Panc1 (cell line): ENCODE results near the gene METTL22. TPM values are rescaled to one million over a fixed set of nuclear protein-coding genes. Genes with fewer than 3 reads are reported as not detected.

Experiments used
- ATAC-seq: fragments of 200-7000 bp; cut with Tn5 transposase; 2 replicates; pipeline ENCODE4 v1.9.1; 2020; ENCODE audit warnings: mild to moderate bottlenecking, moderate library complexity
- BruUV-seq: library from RNA; stranded (reverse); fragments of 400-500 nt; replicated peaks from 2 replicates; lab custom pipeline; 2021; lab: Mats Ljungman, UMichigan
- CTCF ChIA-PET: fragments of 300-600 bp; sonication (Branson Sonifier 250); formaldehyde crosslinking; loops from one replicate; lab custom pipeline; 2022; ENCODE audit warnings: antibody characterized with exemption; lab: Charles Lee
- POLR2A ChIA-PET: fragments of 300-600 bp; sonication (Branson Sonifier 250); formaldehyde crosslinking; loops from one replicate; lab custom pipeline; 2022; ENCODE audit warnings: antibody characterized with exemption; lab: Charles Lee
- DNase-seq: peaks from one replicate; pipeline ENCODE4 v3.0.0-alpha.2; 2010; ENCODE audit warnings: low read depth, low spot score
- H3K27ac ChIP-seq: 2 replicates; pipeline ENCODE4 v1.5.1; 2011; ENCODE audit warnings: mild to moderate bottlenecking, low read length, inconsistent platforms
- H3K27me3 ChIP-seq: fragments of 200-500 bp; sonication (Bioruptor generic); 2 replicates; pipeline ENCODE4 v1.6.0; 2014; ENCODE audit warnings: low read length, inconsistent platforms; ENCODE audit not compliant: control insufficient read depth, insufficient read depth
- H3K36me3 ChIP-seq: fragments of 200-500 bp; sonication (Bioruptor generic); 2 replicates; pipeline ENCODE4 v1.5.1; 2014; ENCODE audit warnings: inconsistent platforms, mild to moderate bottlenecking, low read length, moderate library complexity; ENCODE audit not compliant: control insufficient read depth, insufficient read depth
- H3K4me1 ChIP-seq: 2 replicates; pipeline ENCODE4 v1.5.1; 2011; ENCODE audit warnings: inconsistent platforms, mild to moderate bottlenecking, low read length, moderate library complexity; ENCODE audit not compliant: control insufficient read depth, insufficient read depth
- H3K4me3 ChIP-seq, 2 experiments: 2 replicates each; pipeline ENCODE4 v1.5.1; 2011 to 2012; ENCODE audit warnings: low read depth in 2 of 2, low read length in 2 of 2, mild to moderate bottlenecking in 2 of 2, inconsistent platforms in 1 of 2, moderate library complexity in 1 of 2
- H3K9me3 ChIP-seq: fragments of 200-500 bp; sonication (Bioruptor generic); 2 replicates; pipeline ENCODE4 v1.5.1; 2014; ENCODE audit warnings: low read depth, mild to moderate bottlenecking, inconsistent platforms, low read length, moderate library complexity; ENCODE audit not compliant: control insufficient read depth, insufficient read depth
- CTCF ChIP-seq: fragments of 450-650 bp; IDR thresholded peaks from 2 replicates; pipeline ENCODE4 v1.5.1; 2017; ENCODE audit warnings: mild to moderate bottlenecking
- POLR2AphosphoS5 ChIP-seq: IDR thresholded peaks from 2 replicates; pipeline ENCODE4 v1.6.1; 2012; ENCODE audit warnings: mild to moderate bottlenecking, low read depth, low read length, moderate library complexity
- REST ChIP-seq, 2 experiments: IDR thresholded peaks; 2 replicates each; pipeline ENCODE4 v1.6.1; 2011 to 2012; ENCODE audit warnings: low read depth in 2 of 2, control low read depth in 1 of 2, low read length in 1 of 2, mild to moderate bottlenecking in 1 of 2, moderate library complexity in 1 of 2; ENCODE audit not compliant: insufficient read depth in 1 of 2
- SIN3A ChIP-seq: IDR thresholded peaks from 2 replicates; pipeline ENCODE4 v1.6.1; 2012; ENCODE audit warnings: low read depth, mild to moderate bottlenecking, low read length, moderate library complexity, borderline replicate concordance; ENCODE audit not compliant: insufficient read depth
- TCF7L2 ChIP-seq: IDR thresholded peaks from 2 replicates; pipeline ENCODE4 v1.6.1; 2011; ENCODE audit warnings: mild to moderate bottlenecking, low read depth, low read length, inconsistent platforms
- in situ Hi-C: cut with HindIII; loops from 2 replicates; pipeline ENCODE4 v1.10.0; 2016; ENCODE audit warnings: low sequenced_read_pairs, low pct_unique_long_range_greater_than_20kb
- intact Hi-C: fragments of 100-400 bp; cut with micrococcal nuclease; formaldehyde crosslinking; loops from one replicate; pipeline ENCODE4 v1.10.0; 2022; ENCODE audit not compliant: unreplicated experiment
- total RNA-seq: library from RNA; stranded (reverse); gene quantifications from one replicate; pipeline ENCODE4 v1.2.1, GENCODE V29; 2021; ENCODE audit not compliant: unreplicated experiment

METTL22 gene
- total RNA-seq, 1 experiment from 2014 or later, result 31.8 TPM

GRCh38 chr16:8589057-8589899, 32.2 kb upstream of the METTL22 start:
- no peaks in the 10 kb centered on the region for H3K36me3 ChIP-seq
- TF ChIP-seq POLR2AphosphoS5 (no peak), REST (IDR thresholded peaks at IDR 0.05; ENCODE audit: insufficient read depth in 1 of 2, low read depth in 2 of 2, low read length in 1 of 2) (no peak), TCF7L2 (no peak), SIN3A (no peak), CTCF (no peak)
- BruUV-seq, result no TSS peak
- no peaks in the 10 kb centered on the region for H3K4me1 ChIP-seq
- ATAC-seq (peak; percentile 78), DNase-seq (no peak)
- peaks cover 15% of the 10 kb centered on the region for H3K27me3 ChIP-seq
- ChIA-PET CTCF (no interaction called here), POLR2A (no interaction called here)
- in situ Hi-C loops (no loop called here), intact Hi-C loops (no loop called here)
- H3K4me3 ChIP-seq, result no peak overlapping the region
- H3K9me3 ChIP-seq, result no peaks in the 10 kb centered on the region
- H3K27ac ChIP-seq, result no peak overlapping the region

- Histone ChIP-seq H3K4me1 (no peaks in the 10 kb centered on the region), H3K36me3 (no peaks in the 10 kb centered on the region), H3K27me3 (peaks cover 15% of the 10 kb centered on the region), H3K9me3 (no peaks in the 10 kb centered on the region), H3K27ac (no peak within 1 kb of the TSS), H3K4me3 (no peak within 1 kb of the TSS)
- BruUV-seq, result no TSS peak
- ChIA-PET POLR2A (no interaction called here), CTCF (no interaction called here)
- no peak for DNase-seq
- intact Hi-C loops, result no loop called here
- no peak for TF ChIP-seq CTCF
- TF ChIP-seq TCF7L2, result no peak
- no peak for TF ChIP-seq SIN3A
- TF ChIP-seq REST (IDR thresholded peaks at IDR 0.05; ENCODE audit: insufficient read depth in 1 of 2, low read depth in 2 of 2, low read length in 1 of 2), result no peak
- TF ChIP-seq POLR2AphosphoS5, result no peak
- no peak for ATAC-seq
- in situ Hi-C loops, result no loop called here
Observed at GRCh38 chr16:8589900-8590688, 31.4 kb upstream of the METTL22 start, which contains the start of gene TMEM114. TMEM114 (minus strand) TSS chr16:8590511; CDS start chr16:8589838, 673 bp downstream.
